HG02798 (cell line): ENCODE data around the gene USB1.

Experiments
- ATAC-seq: cut with Tn5 transposase; IDR thresholded peaks from one replicate; pipeline ENCODE4 v1.9.1; 2021; ENCODE audit warnings: mild to moderate bottlenecking; ENCODE audit not compliant: unreplicated experiment, poor library complexity

USB1 gene

DNA sequence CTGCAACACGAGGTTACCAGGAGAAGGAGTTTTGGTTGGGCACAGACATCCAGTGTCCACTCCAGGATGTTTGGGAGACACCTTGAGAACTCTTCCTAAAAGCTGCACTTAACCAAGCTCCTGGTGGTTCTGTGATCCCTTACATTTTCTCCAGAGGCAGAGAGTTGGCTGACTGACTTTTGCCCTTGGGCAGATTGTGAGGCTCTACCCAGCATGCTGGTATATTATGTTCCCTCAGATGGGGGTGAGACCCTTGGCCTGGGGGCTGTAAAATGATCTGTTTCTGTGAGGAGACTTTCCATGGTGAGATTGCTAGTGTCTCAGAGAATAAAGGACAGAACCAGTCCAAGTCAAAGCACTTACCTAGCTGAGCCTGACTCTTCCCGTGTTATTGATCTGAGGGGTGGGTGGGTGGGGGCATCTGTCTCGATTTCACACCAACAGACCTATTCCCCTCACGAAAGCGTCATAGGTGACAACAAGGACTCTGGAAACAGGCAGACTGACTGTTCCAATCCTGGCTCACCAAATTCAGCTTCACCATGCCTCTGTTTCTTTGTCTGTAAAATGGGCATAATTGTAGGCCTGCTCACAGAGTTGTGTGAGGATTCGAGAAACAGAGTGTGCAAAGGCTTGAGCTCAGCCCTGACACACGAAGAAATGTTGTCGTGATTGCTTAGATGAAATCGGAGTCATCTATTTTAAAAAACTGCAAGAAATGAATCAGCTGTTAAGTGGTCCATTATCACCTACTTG, 12.2 kb downstream of the USB1 start:
- no peak for ATAC-seq

DNA sequence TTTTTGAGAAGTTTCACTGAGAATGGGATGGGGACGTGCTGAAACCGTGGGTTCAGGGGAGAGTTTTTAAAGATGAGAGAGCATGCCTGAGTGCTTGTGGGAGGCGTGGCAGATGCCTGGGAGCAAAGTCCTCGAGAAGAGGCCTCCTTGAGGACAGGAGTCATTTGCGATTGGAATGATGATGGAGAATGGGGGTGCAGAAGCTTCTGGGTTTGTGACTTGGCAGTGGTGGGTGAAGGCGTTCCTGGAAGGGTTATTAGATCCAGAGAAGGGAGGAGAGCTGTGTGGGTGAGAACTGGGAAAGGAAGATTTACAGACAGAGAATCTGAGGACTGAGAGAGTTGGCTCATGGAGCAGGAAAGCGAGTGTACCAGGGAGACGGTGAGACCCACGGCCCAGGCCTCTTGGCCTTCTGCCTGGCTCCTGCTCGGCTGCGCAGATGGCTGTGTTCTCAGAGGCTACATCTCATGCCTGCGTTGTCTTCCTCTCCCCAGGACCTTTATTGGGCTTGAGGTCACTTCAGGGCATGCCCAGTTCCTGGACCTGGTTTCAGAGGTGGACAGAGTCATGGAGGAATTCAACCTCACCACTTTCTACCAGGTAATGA, 15.7 kb downstream of the USB1 start:
- ATAC-seq = no peak

DNA sequence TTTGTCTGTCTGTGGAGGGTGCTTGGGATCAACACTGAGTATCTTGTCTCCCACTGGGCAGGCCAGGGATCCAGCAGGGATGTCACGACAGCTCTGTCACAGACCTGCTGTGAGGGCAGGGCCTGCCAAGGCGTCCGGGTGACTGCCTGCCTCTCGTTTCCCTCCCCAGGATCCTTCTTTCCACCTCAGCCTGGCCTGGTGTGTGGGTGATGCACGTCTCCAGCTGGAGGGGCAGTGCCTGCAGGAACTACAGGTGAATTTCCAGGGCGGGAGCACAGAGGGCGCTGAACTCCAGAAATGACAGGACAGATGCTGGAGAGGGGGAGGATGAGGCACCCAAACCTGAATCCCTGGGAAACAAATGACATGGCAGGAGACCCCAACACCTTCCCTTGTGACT, 17.6 kb downstream of the USB1 start:
- no peak for ATAC-seq

DNA sequence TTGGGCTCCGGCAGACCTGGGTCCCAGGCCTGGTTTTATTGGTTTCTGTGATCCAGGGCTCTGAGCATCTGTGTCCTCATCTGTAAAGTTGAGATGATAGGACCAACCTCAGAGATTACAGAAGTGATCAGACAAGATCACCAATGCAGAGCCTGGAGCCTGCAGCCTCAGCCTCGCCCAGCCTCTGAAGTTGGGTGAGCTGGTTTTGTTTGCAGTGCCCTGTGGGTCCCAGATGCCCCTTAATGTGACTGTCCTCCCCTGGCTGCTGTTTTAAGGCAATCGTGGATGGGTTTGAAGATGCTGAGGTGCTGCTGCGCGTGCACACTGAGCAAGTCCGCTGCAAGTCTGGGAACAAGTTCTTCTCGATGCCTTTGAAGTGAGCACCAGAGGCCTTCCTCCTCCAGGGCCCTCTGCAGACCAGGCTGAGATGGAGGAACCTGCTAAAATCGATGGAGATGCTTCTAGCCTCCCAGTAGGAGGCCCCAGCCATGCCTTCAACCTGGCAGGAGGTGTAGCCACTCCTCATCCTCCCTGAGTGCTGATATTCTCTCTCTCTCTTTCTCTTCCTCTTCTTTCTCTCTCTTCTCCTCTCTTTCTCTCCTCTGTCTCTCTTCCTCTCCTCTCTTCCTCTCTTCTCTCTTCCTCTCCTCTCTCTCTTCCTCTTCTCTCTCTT, 18.8 kb downstream of the USB1 start:
- ATAC-seq = no peak

DNA sequence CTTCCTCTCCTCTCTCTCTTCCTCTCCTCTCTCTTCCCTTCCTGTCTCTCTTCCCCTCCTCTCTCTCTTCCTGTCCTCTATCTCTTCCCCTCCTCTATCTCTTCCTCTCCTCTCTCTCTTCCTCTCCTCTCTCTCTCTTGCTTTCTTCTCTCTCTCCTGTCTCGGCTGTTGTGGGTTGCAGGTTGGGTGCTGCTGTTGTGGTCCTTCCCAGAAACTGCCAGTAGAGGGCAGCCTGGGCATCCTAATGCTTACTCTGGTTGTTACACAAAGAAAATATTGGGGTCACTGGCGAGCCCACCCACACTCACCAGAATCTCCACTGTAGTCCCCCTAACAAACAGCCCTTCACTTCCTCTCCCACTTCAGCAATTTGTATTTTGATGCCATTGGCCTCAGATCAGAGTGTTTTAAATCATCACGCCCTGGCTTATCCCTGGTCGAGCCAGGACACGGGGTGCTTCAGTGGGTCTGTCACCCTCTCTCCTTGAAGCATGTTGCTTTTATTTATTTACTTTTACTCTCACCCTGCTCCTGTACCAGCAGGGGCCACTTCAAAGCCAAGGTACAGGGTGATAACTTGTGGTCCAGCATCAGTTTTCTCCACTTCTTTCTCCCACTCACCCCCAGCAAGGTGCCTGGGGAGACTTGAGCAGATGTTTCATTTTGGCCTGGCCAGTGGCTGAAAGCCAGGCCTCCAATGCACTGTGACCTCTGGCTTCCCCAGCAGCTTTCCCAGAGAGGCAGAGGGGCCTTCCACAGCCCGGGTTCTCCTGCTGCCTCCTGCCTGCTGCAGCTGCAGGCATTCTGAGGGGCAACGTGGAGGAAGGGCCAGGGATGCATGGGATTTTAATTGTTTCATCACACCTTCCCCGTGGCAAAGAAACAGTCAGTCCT, 19.7 kb downstream of the USB1 start:
- ATAC-seq = peak; percentile 37

DNA sequence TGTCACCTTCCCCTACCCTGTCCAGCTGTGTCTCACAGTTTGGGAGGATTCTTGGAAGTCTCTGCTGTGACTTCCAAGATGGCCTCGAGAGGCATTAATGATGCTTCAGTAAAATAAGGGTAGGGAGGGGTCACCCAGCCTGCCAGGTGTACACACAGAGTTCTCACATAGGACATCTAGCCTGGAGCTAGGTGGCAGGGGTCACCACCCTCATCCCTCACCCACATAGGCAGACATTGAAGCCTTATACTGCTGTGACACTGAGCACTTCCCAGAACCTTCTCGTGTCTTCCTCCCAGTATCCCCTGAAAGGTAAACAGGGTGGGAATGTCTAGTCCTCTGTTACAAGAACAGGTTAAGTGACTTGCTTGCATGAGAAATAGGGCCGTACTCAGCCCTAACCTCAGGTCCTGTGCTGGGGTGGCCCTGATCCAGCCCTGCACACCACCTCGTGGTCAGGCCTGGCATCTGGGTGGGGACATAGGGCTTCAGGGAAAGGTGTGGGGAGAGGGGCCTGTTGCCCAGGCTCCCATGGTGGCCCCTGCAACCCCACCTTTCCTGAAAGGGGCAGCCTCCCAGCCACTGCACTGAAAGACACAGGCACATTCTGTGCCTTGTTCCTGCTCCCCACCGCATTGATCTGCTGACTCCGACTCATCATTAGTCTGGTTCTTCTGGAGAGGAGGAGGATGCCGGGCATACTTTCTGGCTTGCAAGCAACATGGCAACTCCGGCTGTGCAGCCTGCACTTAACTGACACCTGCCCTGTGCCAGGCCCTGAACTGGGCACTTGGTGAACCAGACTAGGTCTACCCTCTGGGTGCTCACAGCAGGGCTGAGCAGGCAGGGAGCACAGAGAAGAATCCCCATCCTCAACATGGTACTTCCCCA, 20.7 kb downstream of the USB1 start:
- ATAC-seq = no peak

DNA sequence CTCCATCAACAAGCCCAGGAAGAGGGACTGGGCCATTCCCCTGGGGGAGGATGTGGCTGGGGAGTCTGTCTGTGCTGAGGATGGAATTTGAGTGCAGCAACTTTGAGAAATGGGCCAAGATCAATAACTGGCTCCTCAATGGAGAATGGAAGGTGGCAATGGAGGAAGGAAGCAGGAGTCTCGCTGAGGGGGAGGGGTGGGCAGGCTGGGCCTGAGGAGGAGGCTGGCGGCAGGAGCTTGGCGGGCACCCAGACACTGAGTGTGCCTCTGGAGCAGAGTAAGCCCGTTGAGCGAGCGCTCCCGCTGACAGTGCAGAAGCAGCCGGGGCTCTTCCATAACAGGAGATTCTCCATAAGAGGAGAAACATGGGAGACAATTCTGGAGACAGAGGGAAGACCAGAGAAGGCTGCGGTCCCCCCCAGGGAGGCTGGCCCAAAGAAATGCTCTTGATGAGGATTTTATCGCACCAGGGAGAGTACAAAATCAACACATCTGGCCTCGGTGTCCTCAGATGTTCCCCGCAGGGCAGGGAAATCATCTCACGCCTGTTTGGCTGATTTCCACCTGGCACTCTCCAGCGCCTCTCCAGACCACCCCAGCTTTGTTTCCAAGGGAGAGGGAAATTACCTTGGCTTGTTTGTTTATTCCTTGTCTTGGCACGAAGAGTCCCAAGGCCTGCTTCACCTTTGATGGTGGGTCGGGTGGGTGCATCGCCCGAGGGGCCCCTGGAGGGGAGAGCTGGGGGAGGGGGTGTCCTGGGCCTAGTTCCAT, 21.6 kb downstream of the USB1 start:
- no peak for ATAC-seq

DNA sequence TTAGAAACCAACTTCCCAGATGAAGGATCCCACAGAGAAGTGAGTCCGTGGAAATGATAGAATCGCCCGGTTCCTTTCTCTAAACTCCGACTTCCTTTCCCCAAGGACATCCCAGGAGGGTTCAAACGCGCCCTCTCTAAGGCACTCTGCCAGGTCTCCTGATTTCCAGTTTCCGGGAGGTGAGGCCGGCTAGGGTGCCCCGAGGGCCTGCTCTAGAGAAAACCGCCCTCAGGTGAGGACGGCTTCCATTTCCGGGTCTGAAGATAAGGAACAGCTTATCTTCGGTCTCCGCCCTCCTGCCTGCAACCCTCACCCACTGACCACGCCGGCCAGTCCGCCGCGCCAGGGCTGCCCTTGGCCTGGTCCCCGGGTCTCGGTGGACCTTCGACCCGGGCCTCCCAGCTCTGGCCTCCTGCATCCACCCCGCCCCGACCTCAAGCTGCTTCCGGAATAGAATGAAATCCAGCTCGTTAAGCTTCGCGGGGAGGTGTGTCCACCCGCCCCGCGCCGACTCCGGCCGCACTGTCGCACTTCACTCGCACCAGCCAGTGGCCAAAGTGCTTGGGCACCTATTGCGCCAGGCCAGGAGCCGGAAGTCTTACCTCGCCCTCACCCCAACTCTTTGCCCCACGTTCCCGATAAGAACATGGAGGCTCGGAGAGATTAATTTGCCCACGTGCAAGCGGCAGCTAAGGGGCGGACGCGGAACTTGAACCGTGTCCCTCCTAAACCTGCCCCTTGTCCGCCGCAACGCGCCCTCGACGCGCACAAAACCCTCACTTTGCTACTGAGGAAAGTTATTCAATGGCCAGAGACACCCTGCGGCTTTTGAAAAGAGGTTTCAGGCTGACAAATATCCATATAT, 23.5 kb downstream of the USB1 start:
- no peak for ATAC-seq

DNA sequence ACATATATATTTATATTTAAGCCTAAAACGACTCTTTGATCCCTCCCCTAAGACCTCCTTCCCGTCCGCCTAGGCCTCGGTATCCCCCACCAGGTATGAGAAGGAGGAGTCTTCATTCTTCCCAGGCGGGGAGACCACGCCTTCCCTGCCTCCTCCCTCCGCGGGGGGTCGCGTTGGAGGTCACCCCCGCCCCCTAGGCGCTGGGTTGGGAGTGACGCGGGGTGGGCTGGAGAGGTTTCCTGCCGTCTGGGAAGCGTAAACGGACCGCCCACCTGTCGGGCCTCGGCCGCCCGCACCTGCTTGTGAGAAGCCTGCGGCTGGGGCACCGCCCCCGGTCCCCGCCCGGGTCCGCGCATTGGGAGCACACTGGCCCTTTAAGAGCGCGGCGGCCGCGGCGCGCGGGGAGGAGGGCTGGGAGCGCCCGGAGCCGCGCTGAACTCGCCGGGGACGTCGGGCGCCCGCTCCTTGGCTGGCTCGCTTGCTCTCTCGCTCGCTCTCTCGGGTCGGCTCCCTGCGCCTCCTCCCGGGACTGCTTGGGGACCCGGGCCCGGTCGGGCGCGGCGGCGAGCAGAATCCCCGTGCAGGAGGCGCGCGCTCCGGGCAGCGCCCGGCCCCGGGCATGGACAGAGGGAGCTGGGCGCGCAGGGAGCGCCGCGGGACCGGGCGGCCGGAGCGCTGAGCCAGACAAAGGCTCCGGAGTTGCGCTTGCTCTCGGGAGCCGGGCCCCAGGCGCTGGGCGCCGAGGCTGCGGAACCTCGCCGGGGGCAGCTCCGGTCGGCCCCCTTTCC, 24.3 kb downstream of the USB1 start, which contains the start of gene MMP15:
TSS of gene MMP15 (plus strand) at position 404 of the 788 bp plus-strand sequence. CDS start 597 bp downstream, outside the sequence.
- ATAC-seq = peak; percentile 64

DNA sequence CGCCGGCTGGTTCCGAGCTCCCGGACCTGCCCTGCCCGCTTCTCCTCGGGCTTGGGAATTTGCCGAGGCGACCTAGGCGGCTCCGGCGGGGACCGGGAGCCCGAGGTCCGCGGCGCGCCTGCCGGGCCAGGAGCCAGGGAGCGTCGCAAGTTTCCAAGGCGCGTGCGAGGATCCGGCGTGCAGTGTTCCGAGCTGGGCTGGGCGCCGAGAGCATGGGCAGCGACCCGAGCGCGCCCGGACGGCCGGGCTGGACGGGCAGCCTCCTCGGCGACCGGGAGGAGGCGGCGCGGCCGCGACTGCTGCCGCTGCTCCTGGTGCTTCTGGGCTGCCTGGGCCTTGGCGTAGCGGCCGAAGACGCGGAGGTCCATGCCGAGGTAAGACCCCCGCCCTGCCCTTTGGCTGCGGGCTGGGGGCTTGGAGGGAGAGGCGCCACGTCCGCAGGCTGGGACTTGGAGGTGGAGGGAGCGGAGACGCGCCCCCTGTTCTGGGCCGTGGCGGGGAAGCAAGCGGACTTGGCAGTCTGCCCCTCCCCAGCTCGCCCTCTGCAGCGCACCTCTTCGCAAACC, 25.0 kb downstream of the USB1 start:
- ATAC-seq = no peak

DNA sequence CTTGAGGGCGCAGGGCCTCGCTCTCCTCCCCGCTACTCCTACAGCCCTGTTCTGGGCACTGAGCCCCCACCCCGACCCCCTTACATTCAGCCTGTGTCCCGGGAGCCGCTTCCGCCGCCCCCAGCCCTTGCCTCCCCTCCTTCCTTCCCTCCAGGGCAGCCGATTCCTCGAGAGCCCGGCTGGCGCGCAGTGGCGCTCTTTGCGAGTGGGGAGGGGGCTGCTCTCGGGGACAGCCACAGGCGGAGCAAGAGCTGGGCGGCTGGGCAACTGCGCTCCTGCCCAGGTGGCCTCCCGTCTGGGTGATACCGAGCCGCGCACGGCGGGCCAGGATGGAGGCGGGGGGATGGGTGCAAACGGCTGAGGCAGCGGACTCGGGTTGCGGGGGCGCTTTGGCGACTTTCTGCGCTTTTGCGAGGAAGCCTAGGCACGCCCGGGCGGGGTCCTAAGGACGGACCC, 25.5 kb downstream of the USB1 start:
- ATAC-seq = no peak

DNA sequence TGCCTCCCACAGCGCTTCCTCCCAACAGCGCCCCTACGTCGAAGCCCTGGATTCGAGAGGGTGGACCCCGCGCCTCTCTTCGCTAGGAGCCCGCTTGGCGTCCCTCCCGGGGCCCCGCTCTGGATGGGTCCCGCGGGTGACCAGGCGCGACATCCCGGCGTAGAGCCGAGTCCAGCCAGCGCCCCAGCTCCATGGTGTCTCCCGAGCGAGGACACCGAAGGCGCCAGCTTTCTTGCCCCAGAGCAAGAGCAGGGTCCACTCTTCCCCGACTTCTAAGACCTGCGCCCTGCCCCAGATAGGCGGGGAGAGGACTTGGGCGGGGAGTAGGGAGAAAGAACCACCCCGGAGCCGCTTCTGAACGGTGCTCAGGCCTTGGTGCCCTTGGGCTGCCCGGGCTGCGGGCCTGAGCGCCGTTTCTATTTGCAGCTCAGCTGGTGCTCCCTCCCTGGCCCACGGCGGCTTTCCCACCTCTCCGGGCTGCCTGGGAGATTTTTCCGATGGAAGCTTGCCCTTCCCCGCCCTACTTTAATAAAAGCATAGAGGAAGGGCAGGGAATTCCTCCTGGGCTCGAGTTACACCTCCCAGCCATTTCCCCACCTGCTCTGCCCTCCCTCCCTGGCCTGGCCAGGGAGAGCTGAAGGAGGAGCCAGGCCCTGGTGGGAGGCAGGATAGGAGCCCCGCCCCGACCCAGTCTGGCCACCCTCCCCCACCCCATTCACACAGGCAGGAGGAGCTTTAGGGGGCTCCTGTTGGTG, 26.1 kb downstream of the USB1 start:
- no peak for ATAC-seq

DNA sequence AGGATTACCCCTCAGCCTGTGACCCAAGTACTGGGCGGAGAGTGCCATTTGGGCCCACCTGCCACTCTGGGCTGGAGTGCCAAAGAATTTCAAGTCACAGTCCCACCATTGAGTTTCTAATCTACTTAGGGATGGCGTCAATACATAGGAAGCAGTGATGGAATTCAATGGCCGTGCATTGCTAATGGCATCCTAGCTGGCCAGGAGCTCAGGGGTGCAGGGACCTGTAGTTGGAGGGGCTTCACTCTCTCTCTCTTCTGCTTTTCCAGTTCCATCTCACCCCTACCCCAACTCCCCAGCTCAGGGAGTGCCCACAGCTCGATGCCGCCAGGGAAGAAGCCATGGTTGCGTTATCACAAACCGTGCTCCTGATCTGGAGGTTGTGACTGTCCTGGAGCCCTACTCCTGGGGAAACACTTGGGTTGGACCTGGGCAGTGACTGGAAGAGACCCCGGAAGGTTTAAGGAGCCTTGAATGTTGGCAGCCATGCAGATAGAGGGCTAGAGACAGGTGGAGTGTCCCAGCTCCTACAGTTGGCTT, 26.8 kb downstream of the USB1 start:
- ATAC-seq = no peak

DNA sequence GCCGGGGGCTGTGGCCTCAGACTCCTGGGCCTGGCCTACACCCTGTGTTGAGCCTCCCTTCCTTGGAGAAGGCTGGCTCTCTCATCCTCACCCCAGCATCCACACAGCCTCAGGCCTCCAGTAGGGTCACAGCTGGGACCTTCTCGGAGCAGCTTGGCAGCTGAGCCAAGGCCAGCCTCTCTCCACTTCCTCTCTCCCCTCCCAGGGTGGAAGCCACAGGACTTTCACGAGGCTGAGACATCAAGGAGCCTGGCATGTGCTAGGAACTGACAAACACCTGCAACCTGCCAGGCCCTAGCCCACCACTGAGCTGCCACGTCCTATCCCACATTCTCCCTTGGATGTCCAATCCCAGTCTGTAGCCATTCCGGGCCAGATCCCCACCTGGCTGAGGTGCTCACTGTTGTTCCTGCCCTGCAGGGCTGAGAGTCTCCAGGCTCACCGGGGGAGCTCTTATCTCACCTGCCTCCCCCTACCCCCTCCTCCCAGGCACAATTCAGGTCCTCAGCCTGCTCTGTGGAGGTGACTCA, 27.4 kb downstream of the USB1 start:
- ATAC-seq = no peak

DNA sequence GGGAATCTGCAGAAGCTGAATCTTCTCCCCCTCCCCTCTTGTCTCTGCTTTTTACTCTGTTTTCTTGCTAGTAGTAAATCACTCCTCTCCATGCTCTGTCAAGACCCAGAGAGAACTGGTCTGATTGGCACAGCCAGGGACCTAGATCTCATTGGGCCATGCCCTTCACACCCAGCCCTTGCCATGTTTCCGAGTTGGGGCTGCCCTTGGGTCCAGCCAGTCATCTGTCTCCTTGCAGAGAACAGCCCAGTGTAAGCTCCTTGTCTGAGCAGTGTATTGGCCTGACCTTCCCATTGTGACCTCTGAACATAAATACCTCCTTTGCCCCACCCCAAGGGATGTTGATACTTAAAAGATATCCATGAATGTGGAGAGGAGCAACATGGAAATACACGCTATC, 28.2 kb downstream of the USB1 start:
- no peak for ATAC-seq
